ENCODE results near the gene CBLN3.

The CBLN3 gene

GRCh38 chr14:24407608-24408325 lies 21.7 kb downstream of the CBLN3 start:
- TF ChIP-seq CTCF (IDR thresholded peaks at IDR 0.05; ENCODE audit: low read depth, low read length) = no peak
- no peak for DNase-seq (ENCODE audit: extremely low read depth, low read depth)

- TF ChIP-seq CTCF (IDR thresholded peaks at IDR 0.05; ENCODE audit: low read depth, low read length) = no peak
- DNase-seq (ENCODE audit: extremely low read depth, low read depth) = no peak
These were observed 23.1 kb downstream of the CBLN3 start for GRCh38 chr14:24406416-24406815.

GRCh38 chr14:24404814-24405213 lies 24.7 kb downstream of the CBLN3 start:
- DNase-seq (ENCODE audit: extremely low read depth, low read depth) = no peak
- TF ChIP-seq CTCF (IDR thresholded peaks at IDR 0.05; ENCODE audit: low read depth, low read length) = no peak

GRCh38 chr14:24403294-24403998 lies 26.0 kb downstream of the CBLN3 start:
- DNase-seq (ENCODE audit: extremely low read depth, low read depth) = no peak
- no peak for TF ChIP-seq CTCF (IDR thresholded peaks at IDR 0.05; ENCODE audit: low read depth, low read length)

- TF ChIP-seq CTCF (IDR thresholded peaks at IDR 0.05; ENCODE audit: low read depth, low read length) = no peak
- DNase-seq (ENCODE audit: extremely low read depth, low read depth) = no peak
These were observed 27.4 kb downstream of the CBLN3 start for GRCh38 chr14:24401810-24402702.

GRCh38 chr14:24399999-24400718 lies 29.3 kb downstream of the CBLN3 start:
- no peak for TF ChIP-seq CTCF (IDR thresholded peaks at IDR 0.05; ENCODE audit: low read depth, low read length)
- DNase-seq (ENCODE audit: extremely low read depth, low read depth) = no peak
